HEK293 (cell line): ENCODE measurements around the gene CFAP45.

Experiments
- FEZF1 ChIP-seq: fragments of 450-650 bp; formaldehyde crosslinking; IDR thresholded peaks from 2 replicates; pipeline ENCODE4 v1.5.1; 2016; ENCODE audit warnings: missing biosample characterization, missing genetic modification characterization
- KLF10 ChIP-seq: fragments of 450-650 bp; IDR thresholded peaks from 2 replicates; pipeline ENCODE4 v1.5.1; 2018; ENCODE audit warnings: missing biosample characterization, mild to moderate bottlenecking, missing genetic modification characterization
- KLF7 ChIP-seq: fragments of 450-650 bp; formaldehyde crosslinking; IDR thresholded peaks from 2 replicates; pipeline ENCODE4 v1.5.1; 2016; ENCODE audit warnings: missing biosample characterization, missing genetic modification characterization, borderline replicate concordance
- MZF1 ChIP-seq: fragments of 450-650 bp; formaldehyde crosslinking; IDR thresholded peaks from 2 replicates; pipeline ENCODE4 v1.5.1; 2017; ENCODE audit warnings: missing biosample characterization, missing genetic modification characterization, borderline replicate concordance
- REPIN1 ChIP-seq: fragments of 450-650 bp; formaldehyde crosslinking; IDR thresholded peaks from 2 replicates; pipeline ENCODE4 v1.5.1; 2017; ENCODE audit warnings: missing biosample characterization, missing genetic modification characterization, low read depth
- TRIM28 ChIP-seq: IDR thresholded peaks from 2 replicates; pipeline ENCODE4 v1.6.1; 2011; ENCODE audit warnings: low read length, control low read depth, borderline replicate concordance
- ZFP69B ChIP-seq: fragments of 450-650 bp; formaldehyde crosslinking; IDR thresholded peaks from 2 replicates; pipeline ENCODE4 v1.5.1; 2016; ENCODE audit warnings: missing biosample characterization, missing genetic modification characterization
- ZNF112 ChIP-seq: fragments of 450-650 bp; formaldehyde crosslinking; IDR thresholded peaks from 2 replicates; pipeline ENCODE4 v1.5.0; 2017; ENCODE audit warnings: missing biosample characterization, missing genetic modification characterization
- ZNF155 ChIP-seq: fragments of 450-650 bp; formaldehyde crosslinking; IDR thresholded peaks from 2 replicates; pipeline ENCODE4 v1.5.1; 2016; ENCODE audit warnings: missing biosample characterization, missing genetic modification characterization
- ZNF292 ChIP-seq: fragments of 450-650 bp; formaldehyde crosslinking; IDR thresholded peaks from 2 replicates; pipeline ENCODE4 v1.5.1; 2016; ENCODE audit warnings: low read depth, missing biosample characterization, missing genetic modification characterization, borderline replicate concordance
- ZNF311 ChIP-seq: fragments of 450-650 bp; formaldehyde crosslinking; IDR thresholded peaks from 2 replicates; pipeline ENCODE4 v1.5.1; 2017; ENCODE audit warnings: missing biosample characterization, missing genetic modification characterization, borderline replicate concordance
- ZNF335 ChIP-seq: fragments of 450-650 bp; formaldehyde crosslinking; conservative IDR thresholded peaks from 2 replicates; pipeline ENCODE4 v1.5.1; 2016; ENCODE audit warnings: missing biosample characterization, missing genetic modification characterization
- ZNF354C ChIP-seq: fragments of 450-650 bp; formaldehyde crosslinking; IDR thresholded peaks from 2 replicates; pipeline ENCODE4 v1.5.1; 2016; ENCODE audit warnings: missing biosample characterization, missing genetic modification characterization, low read depth, borderline replicate concordance
- ZNF391 ChIP-seq: fragments of 450-650 bp; formaldehyde crosslinking; IDR thresholded peaks from 2 replicates; pipeline ENCODE4 v1.5.1; 2016; ENCODE audit warnings: low read depth, missing biosample characterization, missing genetic modification characterization, borderline replicate concordance
- ZNF426 ChIP-seq: fragments of 450-650 bp; formaldehyde crosslinking; IDR thresholded peaks from 2 replicates; pipeline ENCODE4 v1.5.1; 2017; ENCODE audit warnings: missing biosample characterization, missing genetic modification characterization, mild to moderate bottlenecking, inconsistent platforms, moderate library complexity
- ZNF501 ChIP-seq: fragments of 450-650 bp; formaldehyde crosslinking; IDR thresholded peaks from 2 replicates; pipeline ENCODE4 v1.5.1; 2016; ENCODE audit warnings: missing biosample characterization, missing genetic modification characterization
- ZNF514 ChIP-seq: fragments of 450-650 bp; formaldehyde crosslinking; IDR thresholded peaks from 2 replicates; pipeline ENCODE4 v1.5.1; 2016; ENCODE audit warnings: missing biosample characterization, missing genetic modification characterization
- ZNF596 ChIP-seq: fragments of 450-650 bp; IDR thresholded peaks from 2 replicates; pipeline ENCODE4 v1.5.0; 2018; ENCODE audit warnings: missing biosample characterization, mild to moderate bottlenecking, missing genetic modification characterization, moderate library complexity
- ZNF610 ChIP-seq: fragments of 450-650 bp; formaldehyde crosslinking; IDR thresholded peaks from 2 replicates; pipeline ENCODE4 v1.5.1; 2016; ENCODE audit warnings: missing biosample characterization, missing genetic modification characterization, borderline replicate concordance
- ZNF624 ChIP-seq: fragments of 450-650 bp; formaldehyde crosslinking; IDR thresholded peaks from 2 replicates; pipeline ENCODE4 v1.5.1; 2017; ENCODE audit warnings: missing biosample characterization, missing genetic modification characterization
- ZNF660 ChIP-seq: fragments of 450-650 bp; IDR thresholded peaks from 2 replicates; pipeline ENCODE4 v1.5.1; 2018; ENCODE audit warnings: missing biosample characterization, mild to moderate bottlenecking, missing genetic modification characterization
- ZNF701 ChIP-seq: fragments of 450-650 bp; formaldehyde crosslinking; IDR thresholded peaks from 2 replicates; pipeline ENCODE4 v1.5.1; 2016; ENCODE audit warnings: missing biosample characterization, missing genetic modification characterization
- ZNF747 ChIP-seq: fragments of 450-650 bp; formaldehyde crosslinking; IDR thresholded peaks from 2 replicates; pipeline ENCODE4 v1.5.1; 2016; ENCODE audit warnings: missing biosample characterization, missing genetic modification characterization
- ZNF843 ChIP-seq: fragments of 450-650 bp; formaldehyde crosslinking; IDR thresholded peaks from 2 replicates; pipeline ENCODE4 v1.5.1; 2016; ENCODE audit warnings: missing biosample characterization, missing genetic modification characterization
- TF ChIP-seq, protein P1 (sequence below): fragments of 450-650 bp; formaldehyde crosslinking; IDR thresholded peaks from 2 replicates; pipeline ENCODE4 v1.5.1; 2016; ENCODE audit warnings: missing biosample characterization, missing genetic modification characterization, low read depth
- TF ChIP-seq, protein P2 (sequence below): fragments of 450-650 bp; IDR thresholded peaks from 2 replicates; pipeline ENCODE4 v1.5.1; 2018; ENCODE audit warnings: missing biosample characterization, missing genetic modification characterization
- TF ChIP-seq, protein P3 (sequence below): fragments of 450-650 bp; formaldehyde crosslinking; IDR thresholded peaks from 2 replicates; pipeline ENCODE4 v1.5.1; 2016; ENCODE audit warnings: missing biosample characterization, missing genetic modification characterization
- TF ChIP-seq, protein P4 (sequence below): fragments of 450-650 bp; formaldehyde crosslinking; IDR thresholded peaks from 2 replicates; pipeline ENCODE4 v1.5.1; 2016; ENCODE audit warnings: missing biosample characterization, missing genetic modification characterization, borderline replicate concordance
- TF ChIP-seq, protein P5 (sequence below): fragments of 450-650 bp; formaldehyde crosslinking; IDR thresholded peaks from 2 replicates; pipeline ENCODE4 v1.5.1; 2016; ENCODE audit warnings: missing biosample characterization, missing genetic modification characterization
- TF ChIP-seq, protein P6 (sequence below): fragments of 450-650 bp; formaldehyde crosslinking; IDR thresholded peaks from 2 replicates; pipeline ENCODE4 v1.5.1; 2016; ENCODE audit warnings: missing biosample characterization, missing genetic modification characterization

Gene CFAP45

DNA sequence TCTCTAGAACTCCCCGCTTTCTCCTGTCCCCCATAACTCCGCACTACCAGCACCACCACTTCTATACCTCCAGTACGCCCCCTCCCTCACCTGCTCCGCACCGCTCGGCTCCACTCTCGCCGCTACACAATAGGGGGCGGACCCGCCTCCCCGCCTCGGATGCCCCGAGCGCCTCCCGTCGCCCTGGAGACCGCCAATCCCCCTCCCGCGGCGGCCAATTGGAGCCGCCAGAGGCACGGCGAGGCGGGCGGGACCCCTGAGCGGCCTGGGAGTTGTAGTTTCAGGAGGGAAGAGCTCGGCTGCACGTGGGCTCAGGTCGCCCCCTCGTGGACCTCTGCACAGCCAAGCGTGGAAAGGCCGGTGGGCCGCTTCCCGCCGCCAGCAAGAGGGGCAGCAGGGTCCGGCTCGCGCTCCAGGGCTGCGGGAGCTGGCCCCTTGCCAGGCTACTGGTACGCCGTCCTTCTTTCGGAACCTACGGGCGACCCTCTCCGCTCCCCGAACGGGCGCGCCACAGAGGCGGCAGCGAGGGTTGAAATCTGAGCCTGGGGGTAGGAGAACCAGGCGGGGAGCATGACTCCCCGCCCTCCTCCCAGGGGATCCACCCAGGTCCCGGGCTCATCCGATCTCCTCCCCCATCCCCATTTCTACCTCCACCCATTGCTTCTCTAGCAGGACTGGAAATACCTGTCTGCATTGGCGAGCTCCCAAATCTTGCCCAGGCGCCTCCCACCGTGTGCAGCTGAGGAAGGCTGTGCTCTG is 45.7 kb upstream of the CFAP45 start, which contains the start of gene IGSF9 (continued):
- 0 out of 2 replicates have a peak, but pooled peaks have one; percentile 20 for TF ChIP-seq ZNF843 (tag by site-specific recombination)
- TF ChIP-seq, protein P1, sequence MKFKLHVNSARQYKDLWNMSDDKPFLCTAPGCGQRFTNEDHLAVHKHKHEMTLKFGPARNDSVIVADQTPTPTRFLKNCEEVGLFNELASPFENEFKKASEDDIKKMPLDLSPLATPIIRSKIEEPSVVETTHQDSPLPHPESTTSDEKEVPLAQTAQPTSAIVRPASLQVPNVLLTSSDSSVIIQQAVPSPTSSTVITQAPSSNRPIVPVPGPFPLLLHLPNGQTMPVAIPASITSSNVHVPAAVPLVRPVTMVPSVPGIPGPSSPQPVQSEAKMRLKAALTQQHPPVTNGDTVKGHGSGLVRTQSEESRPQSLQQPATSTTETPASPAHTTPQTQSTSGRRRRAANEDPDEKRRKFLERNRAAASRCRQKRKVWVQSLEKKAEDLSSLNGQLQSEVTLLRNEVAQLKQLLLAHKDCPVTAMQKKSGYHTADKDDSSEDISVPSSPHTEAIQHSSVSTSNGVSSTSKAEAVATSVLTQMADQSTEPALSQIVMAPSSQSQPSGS: no peak
- TF ChIP-seq, protein P2, sequence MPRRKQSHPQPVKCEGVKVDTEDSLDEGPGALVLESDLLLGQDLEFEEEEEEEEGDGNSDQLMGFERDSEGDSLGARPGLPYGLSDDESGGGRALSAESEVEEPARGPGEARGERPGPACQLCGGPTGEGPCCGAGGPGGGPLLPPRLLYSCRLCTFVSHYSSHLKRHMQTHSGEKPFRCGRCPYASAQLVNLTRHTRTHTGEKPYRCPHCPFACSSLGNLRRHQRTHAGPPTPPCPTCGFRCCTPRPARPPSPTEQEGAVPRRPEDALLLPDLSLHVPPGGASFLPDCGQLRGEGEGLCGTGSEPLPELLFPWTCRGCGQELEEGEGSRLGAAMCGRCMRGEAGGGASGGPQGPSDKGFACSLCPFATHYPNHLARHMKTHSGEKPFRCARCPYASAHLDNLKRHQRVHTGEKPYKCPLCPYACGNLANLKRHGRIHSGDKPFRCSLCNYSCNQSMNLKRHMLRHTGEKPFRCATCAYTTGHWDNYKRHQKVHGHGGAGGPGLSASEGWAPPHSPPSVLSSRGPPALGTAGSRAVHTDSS: no peak
- TF ChIP-seq ZNF155 (tag by site-specific recombination): no peak
- TF ChIP-seq ZNF112 (tag by site-specific recombination): no peak
- no peak for TF ChIP-seq ZNF354C (tag by site-specific recombination)
- TF ChIP-seq, protein P3, sequence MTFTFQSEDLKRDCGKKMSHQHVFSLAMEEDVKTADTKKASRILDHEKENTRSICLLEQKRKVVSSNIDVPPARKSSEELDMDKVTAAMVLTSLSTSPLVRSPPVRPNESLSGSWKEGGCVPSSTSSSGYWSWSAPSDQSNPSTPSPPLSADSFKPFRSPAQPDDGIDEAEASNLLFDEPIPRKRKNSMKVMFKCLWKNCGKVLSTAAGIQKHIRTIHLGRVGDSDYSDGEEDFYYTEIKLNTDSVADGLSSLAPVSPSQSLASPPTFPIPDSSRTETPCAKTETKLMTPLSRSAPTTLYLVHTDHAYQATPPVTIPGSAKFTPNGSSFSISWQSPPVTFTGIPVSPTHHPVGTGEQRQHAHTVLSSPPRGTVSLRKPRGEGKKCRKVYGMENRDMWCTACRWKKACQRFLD (tag by site-specific recombination): no peak
- TF ChIP-seq ZNF292 (tag by site-specific recombination): no peak
- TF ChIP-seq ZNF701 (tag by site-specific recombination): no peak
- no peak for TF ChIP-seq ZNF747
- TF ChIP-seq, protein P4, sequence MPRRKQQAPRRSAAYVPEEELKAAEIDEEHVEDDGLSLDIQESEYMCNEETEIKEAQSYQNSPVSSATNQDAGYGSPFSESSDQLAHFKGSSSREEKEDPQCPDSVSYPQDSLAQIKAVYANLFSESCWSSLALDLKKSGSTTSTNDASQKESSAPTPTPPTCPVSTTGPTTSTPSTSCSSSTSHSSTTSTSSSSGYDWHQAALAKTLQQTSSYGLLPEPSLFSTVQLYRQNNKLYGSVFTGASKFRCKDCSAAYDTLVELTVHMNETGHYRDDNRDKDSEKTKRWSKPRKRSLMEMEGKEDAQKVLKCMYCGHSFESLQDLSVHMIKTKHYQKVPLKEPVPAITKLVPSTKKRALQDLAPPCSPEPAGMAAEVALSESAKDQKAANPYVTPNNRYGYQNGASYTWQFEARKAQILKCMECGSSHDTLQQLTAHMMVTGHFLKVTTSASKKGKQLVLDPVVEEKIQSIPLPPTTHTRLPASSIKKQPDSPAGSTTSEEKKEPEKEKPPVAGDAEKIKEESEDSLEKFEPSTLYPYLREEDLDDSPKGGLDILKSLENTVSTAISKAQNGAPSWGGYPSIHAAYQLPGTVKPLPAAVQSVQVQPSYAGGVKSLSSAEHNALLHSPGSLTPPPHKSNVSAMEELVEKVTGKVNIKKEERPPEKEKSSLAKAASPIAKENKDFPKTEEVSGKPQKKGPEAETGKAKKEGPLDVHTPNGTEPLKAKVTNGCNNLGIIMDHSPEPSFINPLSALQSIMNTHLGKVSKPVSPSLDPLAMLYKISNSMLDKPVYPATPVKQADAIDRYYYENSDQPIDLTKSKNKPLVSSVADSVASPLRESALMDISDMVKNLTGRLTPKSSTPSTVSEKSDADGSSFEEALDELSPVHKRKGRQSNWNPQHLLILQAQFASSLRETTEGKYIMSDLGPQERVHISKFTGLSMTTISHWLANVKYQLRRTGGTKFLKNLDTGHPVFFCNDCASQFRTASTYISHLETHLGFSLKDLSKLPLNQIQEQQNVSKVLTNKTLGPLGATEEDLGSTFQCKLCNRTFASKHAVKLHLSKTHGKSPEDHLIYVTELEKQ: no peak
- no peak for TF ChIP-seq FEZF1 (tag by site-specific recombination)
- TF ChIP-seq REPIN1 (tag by site-specific recombination): no peak
- TF ChIP-seq ZNF311 (tag by site-specific recombination): no peak
- TF ChIP-seq ZNF426: no peak
- TF ChIP-seq, protein P5, sequence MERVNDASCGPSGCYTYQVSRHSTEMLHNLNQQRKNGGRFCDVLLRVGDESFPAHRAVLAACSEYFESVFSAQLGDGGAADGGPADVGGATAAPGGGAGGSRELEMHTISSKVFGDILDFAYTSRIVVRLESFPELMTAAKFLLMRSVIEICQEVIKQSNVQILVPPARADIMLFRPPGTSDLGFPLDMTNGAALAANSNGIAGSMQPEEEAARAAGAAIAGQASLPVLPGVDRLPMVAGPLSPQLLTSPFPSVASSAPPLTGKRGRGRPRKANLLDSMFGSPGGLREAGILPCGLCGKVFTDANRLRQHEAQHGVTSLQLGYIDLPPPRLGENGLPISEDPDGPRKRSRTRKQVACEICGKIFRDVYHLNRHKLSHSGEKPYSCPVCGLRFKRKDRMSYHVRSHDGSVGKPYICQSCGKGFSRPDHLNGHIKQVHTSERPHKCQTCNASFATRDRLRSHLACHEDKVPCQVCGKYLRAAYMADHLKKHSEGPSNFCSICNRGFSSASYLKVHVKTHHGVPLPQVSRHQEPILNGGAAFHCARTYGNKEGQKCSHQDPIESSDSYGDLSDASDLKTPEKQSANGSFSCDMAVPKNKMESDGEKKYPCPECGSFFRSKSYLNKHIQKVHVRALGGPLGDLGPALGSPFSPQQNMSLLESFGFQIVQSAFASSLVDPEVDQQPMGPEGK: peak; percentile 85
- TF ChIP-seq, protein P6, sequence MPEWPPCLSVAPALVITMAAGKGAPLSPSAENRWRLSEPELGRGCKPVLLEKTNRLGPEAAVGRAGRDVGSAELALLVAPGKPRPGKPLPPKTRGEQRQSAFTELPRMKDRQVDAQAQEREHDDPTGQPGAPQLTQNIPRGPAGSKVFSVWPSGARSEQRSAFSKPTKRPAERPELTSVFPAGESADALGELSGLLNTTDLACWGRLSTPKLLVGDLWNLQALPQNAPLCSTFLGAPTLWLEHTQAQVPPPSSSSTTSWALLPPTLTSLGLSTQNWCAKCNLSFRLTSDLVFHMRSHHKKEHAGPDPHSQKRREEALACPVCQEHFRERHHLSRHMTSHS (tag by site-specific recombination): no peak
- TF ChIP-seq MZF1 (tag by site-specific recombination): 0 out of 2 replicates have a peak, but pooled peaks have one; percentile 30
- no peak for TF ChIP-seq ZNF596
- no peak for TF ChIP-seq ZNF514 (tag by site-specific recombination)
- peak; percentile 89 for TF ChIP-seq ZNF660 (tag by site-specific recombination)
- TF ChIP-seq ZNF391 (tag by site-specific recombination): no peak
- TF ChIP-seq ZNF624 (tag by site-specific recombination): no peak
- TF ChIP-seq KLF10: peak; percentile 76; the same call in 1 of the 2 replicates
- TF ChIP-seq ZNF610: peak; percentile 44; the same call in 1 of the 2 replicates
- TF ChIP-seq ZNF335 (tag by site-specific recombination): peak; percentile 96
- TF ChIP-seq TRIM28: no peak
- no peak for TF ChIP-seq KLF7 (tag by site-specific recombination)
- TF ChIP-seq ZNF501 (tag by site-specific recombination): peak; percentile 87; the same call in 1 of the 2 replicates
- no peak for TF ChIP-seq ZFP69B (tag by site-specific recombination)
